Left ventricle myocardium inferior (tissue), 1 donor: Measurements from ENCODE around the gene PIEZO2. TPM values are rescaled to one million over a fixed set of nuclear protein-coding genes. Genes with fewer than 3 reads are reported as not detected.

ENCODE experiments used
- DNase-seq: peaks from one replicate; pipeline ENCODE4 v3.0.0-alpha.2; 2020
- H3K27ac ChIP-seq: fragments of 200-600 bp; replicated peaks from 2 replicates; pipeline ENCODE4 v1.8.0; 2021
- H3K27me3 ChIP-seq: fragments of 200-600 bp; 2 replicates; pipeline ENCODE4 v1.8.0; 2021; ENCODE audit warnings: low read depth
- H3K36me3 ChIP-seq: fragments of 200-600 bp; 2 replicates; pipeline ENCODE4 v1.8.0; 2021
- H3K4me1 ChIP-seq: fragments of 200-600 bp; 2 replicates; pipeline ENCODE4 v1.8.0; 2021
- H3K4me3 ChIP-seq: fragments of 200-600 bp; 2 replicates; pipeline ENCODE4 v1.8.0; 2021; ENCODE audit warnings: mild to moderate bottlenecking, moderate library complexity
- H3K9me3 ChIP-seq: fragments of 200-600 bp; replicated peaks from 2 replicates; pipeline ENCODE4 v1.8.0; 2021
- CTCF ChIP-seq: fragments of 200-600 bp; IDR thresholded peaks from 2 replicates; pipeline ENCODE4 v1.8.0; 2021; ENCODE audit warnings: antibody characterized with exemption, mild to moderate bottlenecking, borderline replicate concordance
- intact Hi-C: fragments of 100-400 bp; cut with micrococcal nuclease; formaldehyde crosslinking; loops from one replicate; pipeline ENCODE4 v1.11.0; 2022
- total RNA-seq: library from RNA; stranded (reverse); fragmentation: NEBNext Ultra II Directional; extraction: Animal tissue kit (Norgen Biotek cat#: 25700); gene quantifications from one replicate; pipeline ENCODE4 v1.2.1, GENCODE V29; 2021
- donor health status: DM: no; HTN: yes; CAD: no; lungs with severe emphysema.

Gene PIEZO2
- total RNA-seq, 1 donor from 2014 or later: 0.33 TPM

DNA sequence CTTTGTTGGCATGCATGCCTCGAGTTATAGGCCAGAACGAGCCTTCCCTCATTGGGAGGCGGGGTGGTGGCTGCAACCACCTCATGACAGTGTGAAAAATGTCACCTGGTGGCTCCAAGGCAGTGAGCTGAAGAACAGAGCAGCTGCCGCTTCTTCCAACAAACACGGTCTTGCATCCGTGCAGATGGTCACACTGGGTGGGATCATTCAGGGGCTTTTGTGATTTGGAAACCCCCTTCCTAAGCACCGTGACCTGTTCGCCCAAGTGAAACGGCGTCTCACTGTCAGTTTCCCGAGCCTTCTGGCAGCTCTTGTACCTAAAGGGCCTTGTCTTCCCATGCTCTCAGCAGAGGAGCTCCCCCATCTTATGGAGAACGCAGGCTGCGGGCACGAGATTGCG lies 463.9 kb downstream of the PIEZO2 start:
- Histone ChIP-seq H3K36me3 (no peaks in the 10 kb centered on the region), H3K27me3 (peaks cover 1% of the 10 kb centered on the region), H3K4me1 (no peaks in the 10 kb centered on the region), H3K4me3 (no peak overlapping the region), H3K27ac (no peak overlapping the region), H3K9me3 (no peaks in the 10 kb centered on the region)
- DNase-seq: no peak
- no peak for TF ChIP-seq CTCF
- intact Hi-C loops: no loop called here

DNA sequence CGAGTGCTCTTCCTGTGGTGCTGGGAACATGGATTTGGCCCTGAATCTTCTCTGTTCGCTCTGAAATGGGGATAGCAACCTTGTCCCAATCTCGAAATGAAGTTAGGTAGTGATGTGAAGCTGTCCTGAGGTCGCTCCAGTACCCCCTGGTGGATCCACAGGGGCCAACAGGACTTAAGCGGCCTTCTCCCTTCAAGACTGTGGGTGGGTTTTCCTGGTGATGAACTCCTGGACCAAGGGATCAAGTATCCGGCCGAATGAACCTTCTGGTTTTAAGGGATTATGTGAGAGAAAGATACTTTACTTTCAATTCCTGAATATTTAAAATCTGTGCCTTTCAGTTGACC lies 467.0 kb downstream of the PIEZO2 start:
- no peaks in the 10 kb centered on the region for H3K9me3 ChIP-seq
- no peak for TF ChIP-seq CTCF
- H3K4me1 ChIP-seq: no peaks in the 10 kb centered on the region
- H3K4me3 ChIP-seq: no peak overlapping the region
- intact Hi-C loops: no loop called here
- no peak for DNase-seq
- no peaks in the 10 kb centered on the region for H3K36me3 ChIP-seq
- H3K27ac ChIP-seq: no peak overlapping the region
- peaks cover 4% of the 10 kb centered on the region for H3K27me3 ChIP-seq

- no peaks in the 10 kb centered on the region for H3K36me3 ChIP-seq
- H3K27ac ChIP-seq: no peak overlapping the region
- no peak for TF ChIP-seq CTCF
- no peaks in the 10 kb centered on the region for H3K9me3 ChIP-seq
- H3K4me1 ChIP-seq: no peaks in the 10 kb centered on the region
- H3K27me3 ChIP-seq: peaks cover 10% of the 10 kb centered on the region
- no peak for DNase-seq
- intact Hi-C loops: no loop called here
- no peak overlapping the region for H3K4me3 ChIP-seq
Measured at GRCh38 chr18:10681581-10682367, 467.6 kb downstream of the PIEZO2 start.

DNA sequence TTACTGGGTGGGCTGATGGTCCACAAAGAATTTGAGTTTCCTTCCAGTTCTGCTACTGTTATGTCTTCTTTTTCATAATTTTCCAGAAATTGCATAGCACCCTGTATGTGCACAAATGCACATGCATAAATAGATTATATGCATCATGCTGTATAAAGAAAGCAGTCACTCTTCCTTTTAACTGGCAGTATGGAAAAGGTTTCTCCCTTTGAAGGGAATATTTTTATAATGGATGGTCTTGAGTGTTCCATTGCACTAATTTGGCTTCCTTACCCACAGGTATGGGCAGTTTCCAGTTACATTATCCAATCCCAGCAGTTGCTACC lies 469.1 kb downstream of the PIEZO2 start:
- intact Hi-C loops: no loop called here
- peaks cover 11% of the 10 kb centered on the region for H3K27me3 ChIP-seq
- no peak overlapping the region for H3K27ac ChIP-seq
- no peak overlapping the region for H3K4me3 ChIP-seq
- H3K36me3 ChIP-seq: no peaks in the 10 kb centered on the region
- H3K9me3 ChIP-seq: no peaks in the 10 kb centered on the region
- no peak for TF ChIP-seq CTCF
- no peak for DNase-seq
- H3K4me1 ChIP-seq: no peaks in the 10 kb centered on the region

- no peaks in the 10 kb centered on the region for H3K9me3 ChIP-seq
- H3K4me1 ChIP-seq: no peaks in the 10 kb centered on the region
- intact Hi-C loops: no loop called here
- no peak for DNase-seq
- H3K27ac ChIP-seq: no peak overlapping the region
- peaks cover 11% of the 10 kb centered on the region for H3K27me3 ChIP-seq
- H3K36me3 ChIP-seq: no peaks in the 10 kb centered on the region
- H3K4me3 ChIP-seq: no peak overlapping the region
- no peak for TF ChIP-seq CTCF
Measured at GRCh38 chr18:10679557-10680270, 469.7 kb downstream of the PIEZO2 start.
